HEK293T (cell line): Measurements from ENCODE around the gene NEK6.

Source experiments
- CTCF ChIA-PET: fragments of 350-600 bp; formaldehyde crosslinking; extraction: SDS; loops from one replicate; lab custom pipeline; 2021; ENCODE audit warnings: antibody characterized with exemption, inconsistent platforms; lab: Yijun Ruan, JAX
- POLR2A ChIA-PET: fragments of 350-600 bp; formaldehyde crosslinking; extraction: SDS; loops from one replicate; lab custom pipeline; 2020; ENCODE audit warnings: antibody characterized with exemption, inconsistent platforms; lab: Yijun Ruan, JAX
- DNase-seq: peaks from one replicate; pipeline ENCODE4 v3.0.0; 2012; ENCODE audit warnings: mixed read lengths; ENCODE audit errors: extremely low spot score
- ARNT ChIP-seq: fragments of 450-650 bp; IDR thresholded peaks from 2 replicates; pipeline ENCODE4 v1.6.1; 2017; ENCODE audit warnings: mild to moderate bottlenecking
- BHLHE40 ChIP-seq: fragments of 450-650 bp; IDR thresholded peaks from 2 replicates; pipeline ENCODE4 v1.6.1; 2016; ENCODE audit warnings: mild to moderate bottlenecking, moderate library complexity, borderline replicate concordance
- CTBP1 ChIP-seq: fragments of 450-650 bp; IDR thresholded peaks from 2 replicates; pipeline ENCODE4 v1.6.1; 2016; ENCODE audit warnings: borderline replicate concordance
- ELF4 ChIP-seq: fragments of 450-650 bp; IDR thresholded peaks from 2 replicates; pipeline ENCODE4 v1.6.1; 2017; ENCODE audit warnings: antibody characterized with exemption
- FOXA1 ChIP-seq: fragments of 450-650 bp; IDR thresholded peaks from 2 replicates; pipeline ENCODE4 v1.6.1; 2016; ENCODE audit warnings: mild to moderate bottlenecking
- FOXK2 ChIP-seq: fragments of 450-650 bp; IDR thresholded peaks from 2 replicates; pipeline ENCODE4 v1.6.1; 2016; ENCODE audit warnings: mild to moderate bottlenecking
- FOXM1 ChIP-seq: fragments of 450-650 bp; IDR thresholded peaks from 2 replicates; pipeline ENCODE4 v1.6.1; 2017; ENCODE audit warnings: mild to moderate bottlenecking, borderline replicate concordance
- HDGF ChIP-seq: fragments of 450-650 bp; IDR thresholded peaks from 2 replicates; pipeline ENCODE4 v1.6.1; 2017; ENCODE audit warnings: antibody characterized with exemption, borderline replicate concordance
- L3MBTL2 ChIP-seq: fragments of 450-650 bp; conservative IDR thresholded peaks from 2 replicates; pipeline ENCODE4 v1.6.1; 2016; ENCODE audit warnings: mild to moderate bottlenecking
- LEF1 ChIP-seq: fragments of 450-650 bp; IDR thresholded peaks from 2 replicates; pipeline ENCODE4 v1.6.1; 2017; ENCODE audit warnings: mild to moderate bottlenecking, borderline replicate concordance
- NFRKB ChIP-seq: fragments of 450-650 bp; IDR thresholded peaks from 2 replicates; pipeline ENCODE4 v1.6.1; 2016; ENCODE audit warnings: mild to moderate bottlenecking, moderate library complexity
- PKNOX1 ChIP-seq: fragments of 450-650 bp; IDR thresholded peaks from 2 replicates; pipeline ENCODE4 v1.6.1; 2016
- SP1 ChIP-seq: fragments of 450-650 bp; IDR thresholded peaks from 2 replicates; pipeline ENCODE4 v1.6.1; 2017
- SUZ12 ChIP-seq: fragments of 450-650 bp; IDR thresholded peaks from 2 replicates; pipeline ENCODE4 v1.6.1; 2016; ENCODE audit warnings: mild to moderate bottlenecking
- TARDBP ChIP-seq: fragments of 450-650 bp; IDR thresholded peaks from 2 replicates; pipeline ENCODE4 v1.6.1; 2016
- ZNF384 ChIP-seq: fragments of 450-650 bp; IDR thresholded peaks from 2 replicates; pipeline ENCODE4 v1.6.1; 2016

NEK6 gene

GRCh38 chr9:124373386-124373785 is 115.6 kb downstream of the NEK6 start:
- TF ChIP-seq ZNF384 = no peak
- TF ChIP-seq L3MBTL2 = no peak
- TF ChIP-seq NFRKB = no peak
- TF ChIP-seq LEF1 = no peak
- TF ChIP-seq BHLHE40 = no peak
- TF ChIP-seq CTBP1 = no peak
- no peak for TF ChIP-seq FOXM1
- no peak for TF ChIP-seq SUZ12
- TF ChIP-seq FOXA1 = no peak
- no peak for TF ChIP-seq ARNT
- ChIA-PET POLR2A (no interaction called here), CTCF (no interaction called here)
- DNase-seq = no peak

- ChIA-PET CTCF (no interaction called here), POLR2A (no interaction called here)
- no peak for TF ChIP-seq HDGF
- no peak for DNase-seq
Measured at GRCh38 chr9:124373851-124374250, 116.1 kb downstream of the NEK6 start.

- DNase-seq = no peak
- TF ChIP-seq FOXA1 (no peak), PKNOX1 (no peak), HDGF (no peak)
- CTCF ChIA-PET = interaction anchor here (0.6 kb wide), 1 partner anchor 999 kb away, joined by 3 read pairs; no protein-coding TSS in a partner anchor
- POLR2A ChIA-PET = no interaction called here
Measured at GRCh38 chr9:124375726-124376125, 118.0 kb downstream of the NEK6 start.

- ChIA-PET POLR2A (no interaction called here), CTCF (interaction anchor here (0.6 kb wide), 1 partner anchor 999 kb away, joined by 3 read pairs; no protein-coding TSS in a partner anchor)
- DNase-seq = no peak
- TF ChIP-seq PKNOX1 (no peak), CTBP1 (no peak), ARNT (no peak), FOXK2 (no peak), FOXA1 (no peak), ZNF384 (no peak), SP1 (no peak), NFRKB (no peak)
Measured at GRCh38 chr9:124376329-124376728, 118.6 kb downstream of the NEK6 start.

GRCh38 chr9:124377551-124378406 is 120.0 kb downstream of the NEK6 start:
- no peak for DNase-seq
- CTCF ChIA-PET = interaction anchor here (0.6 kb wide), 1 partner anchor 12 kb away, joined by 5 read pairs; no protein-coding TSS in a partner anchor
- POLR2A ChIA-PET = no interaction called here
- TF ChIP-seq ELF4 = no peak
- no peak for TF ChIP-seq CTBP1
- TF ChIP-seq LEF1 = no peak
- TF ChIP-seq PKNOX1 = no peak

GRCh38 chr9:124381170-124381945 is 123.6 kb downstream of the NEK6 start:
- no peak for DNase-seq
- POLR2A ChIA-PET = no interaction called here
- CTCF ChIA-PET = no interaction called here
- TF ChIP-seq ARNT (no peak), ZNF384 (no peak), CTBP1 (no peak), SUZ12 (no peak), SP1 (no peak), FOXM1 (no peak), HDGF (no peak), FOXK2 (no peak), L3MBTL2 (no peak), NFRKB (no peak), BHLHE40 (no peak), PKNOX1 (no peak), ELF4 (no peak), TARDBP (no peak), FOXA1 (no peak)
